Amniotic epithelial cell (primary cell): ENCODE data around the gene NHLH1.

Source experiments
- DNase-seq: peaks from one replicate; pipeline ENCODE4 v3.0.0-alpha.2; 2010; ENCODE audit warnings: low read depth

Gene NHLH1

GRCh38 chr1:160366731-160367515 lies at the start of gene NHLH1:
Gene NHLH1 (plus strand): TSS chr1:160367071. CDS start chr1:160370732, 3,661 bp downstream.
- no peak for DNase-seq

GRCh38 chr1:160322831-160323230 lies 44.0 kb upstream of the NHLH1 start:
- no peak for DNase-seq

GRCh38 chr1:160325252-160325651 lies 41.6 kb upstream of the NHLH1 start:
- DNase-seq: no peak

- no peak for DNase-seq
Observed at GRCh38 chr1:160326418-160326817, 40.5 kb upstream of the NHLH1 start.

GRCh38 chr1:160328184-160328583 lies 38.7 kb upstream of the NHLH1 start:
- no peak for DNase-seq

GRCh38 chr1:160330119-160330518 lies 36.8 kb upstream of the NHLH1 start:
- no peak for DNase-seq

- no peak for DNase-seq
Observed at GRCh38 chr1:160332516-160332915, 34.4 kb upstream of the NHLH1 start.

- DNase-seq: no peak
Observed at GRCh38 chr1:160338580-160338979, 28.3 kb upstream of the NHLH1 start.

GRCh38 chr1:160340146-160340545 lies 26.7 kb upstream of the NHLH1 start:
- DNase-seq: no peak

GRCh38 chr1:160340866-160341265 lies 26.0 kb upstream of the NHLH1 start:
- peak; percentile 14 for DNase-seq

- DNase-seq: peak; percentile 13
Observed at GRCh38 chr1:160342526-160342925, 24.3 kb upstream of the NHLH1 start.

GRCh38 chr1:160342953-160343869 lies 23.7 kb upstream of the NHLH1 start, which contains the start of the genes COPA and NCSTN:
Gene COPA (minus strand): TSS chr1:160343250. CDS start chr1:160343170, 80 bp downstream.
Gene NCSTN (plus strand): TSS chr1:160343383. CDS start chr1:160343397, 14 bp downstream.
- DNase-seq: peak; percentile 94

- no peak for DNase-seq
Observed at GRCh38 chr1:160344241-160344640, 22.6 kb upstream of the NHLH1 start.

- DNase-seq: no peak
Observed at GRCh38 chr1:160344936-160345335, 21.9 kb upstream of the NHLH1 start.

GRCh38 chr1:160346463-160346862 lies 20.4 kb upstream of the NHLH1 start:
- DNase-seq: no peak

- no peak for DNase-seq
Observed at GRCh38 chr1:160346958-160347357, 19.9 kb upstream of the NHLH1 start.

GRCh38 chr1:160351629-160352028 lies 15.2 kb upstream of the NHLH1 start:
- no peak for DNase-seq

GRCh38 chr1:160352555-160352954 lies 14.3 kb upstream of the NHLH1 start:
- no peak for DNase-seq

GRCh38 chr1:160353223-160353622 lies 13.6 kb upstream of the NHLH1 start:
- DNase-seq: peak; percentile 40

- DNase-seq: no peak
Observed at GRCh38 chr1:160354388-160354985, 12.4 kb upstream of the NHLH1 start.

- DNase-seq: no peak
Observed at GRCh38 chr1:160357286-160358002, 9.4 kb upstream of the NHLH1 start.

- no peak for DNase-seq
Observed at GRCh38 chr1:160358073-160358472, 8.8 kb upstream of the NHLH1 start.
